ENCODE measurements around the gene TCAP.

Gene TCAP

DNA sequence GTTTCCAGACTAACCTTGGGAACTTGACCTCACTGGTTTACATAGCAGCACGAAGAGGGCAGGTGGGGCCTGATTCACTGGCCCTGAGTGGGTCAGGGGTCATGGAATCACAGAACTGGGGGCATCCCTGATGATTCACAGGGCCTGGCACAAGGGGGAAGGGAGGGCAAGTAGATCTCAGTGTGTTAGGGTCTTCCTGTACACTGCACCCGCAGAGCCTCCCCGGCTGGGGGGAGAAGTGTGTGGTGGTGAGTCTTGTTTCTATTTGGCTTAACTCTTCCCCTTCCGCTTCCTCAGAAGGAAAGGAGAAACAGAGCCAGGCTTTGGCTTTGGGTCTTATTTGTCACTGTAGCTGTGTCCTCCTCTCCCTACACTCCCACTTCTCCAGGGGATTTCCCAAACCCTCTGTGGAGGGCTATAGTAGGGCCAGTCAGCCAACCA, 24.5 kb upstream of the TCAP start:
- no peak for DNase-seq (ENCODE audit: low spot score)
- in situ Hi-C loops (cut with MboI; ENCODE audit: low sequenced_read_pairs, unreplicated experiment), result no loop called here
- TF ChIP-seq, protein P1, sequence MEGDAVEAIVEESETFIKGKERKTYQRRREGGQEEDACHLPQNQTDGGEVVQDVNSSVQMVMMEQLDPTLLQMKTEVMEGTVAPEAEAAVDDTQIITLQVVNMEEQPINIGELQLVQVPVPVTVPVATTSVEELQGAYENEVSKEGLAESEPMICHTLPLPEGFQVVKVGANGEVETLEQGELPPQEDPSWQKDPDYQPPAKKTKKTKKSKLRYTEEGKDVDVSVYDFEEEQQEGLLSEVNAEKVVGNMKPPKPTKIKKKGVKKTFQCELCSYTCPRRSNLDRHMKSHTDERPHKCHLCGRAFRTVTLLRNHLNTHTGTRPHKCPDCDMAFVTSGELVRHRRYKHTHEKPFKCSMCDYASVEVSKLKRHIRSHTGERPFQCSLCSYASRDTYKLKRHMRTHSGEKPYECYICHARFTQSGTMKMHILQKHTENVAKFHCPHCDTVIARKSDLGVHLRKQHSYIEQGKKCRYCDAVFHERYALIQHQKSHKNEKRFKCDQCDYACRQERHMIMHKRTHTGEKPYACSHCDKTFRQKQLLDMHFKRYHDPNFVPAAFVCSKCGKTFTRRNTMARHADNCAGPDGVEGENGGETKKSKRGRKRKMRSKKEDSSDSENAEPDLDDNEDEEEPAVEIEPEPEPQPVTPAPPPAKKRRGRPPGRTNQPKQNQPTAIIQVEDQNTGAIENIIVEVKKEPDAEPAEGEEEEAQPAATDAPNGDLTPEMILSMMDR (IDR thresholded peaks at IDR 0.05; ENCODE audit: borderline replicate concordance, control extremely low read depth, extremely low read depth, insufficient read depth, missing control alignments), result no peak

DNA sequence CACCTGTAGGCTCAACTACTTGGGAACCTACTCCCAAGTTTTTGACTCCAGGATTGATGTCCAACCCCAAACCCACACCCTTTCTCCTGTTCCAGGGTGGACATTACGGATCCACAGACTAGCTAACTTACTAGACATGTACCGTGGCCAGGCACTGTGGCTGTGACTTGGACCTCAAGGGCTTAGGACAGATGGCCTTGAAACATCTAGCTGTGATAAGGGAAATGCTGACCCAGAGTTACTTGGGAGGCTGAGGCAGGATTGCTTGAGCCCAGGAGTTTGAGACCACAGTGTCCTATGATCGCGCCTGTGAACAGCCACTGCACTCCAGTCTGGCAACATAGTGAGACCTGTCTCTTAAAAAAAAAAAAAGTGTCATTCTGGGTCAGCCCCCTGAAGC, 24.1 kb upstream of the TCAP start:
- in situ Hi-C loops (cut with MboI; ENCODE audit: low sequenced_read_pairs, unreplicated experiment), result no loop called here
- TF ChIP-seq, protein P1 (IDR thresholded peaks at IDR 0.05; ENCODE audit: borderline replicate concordance, control extremely low read depth, extremely low read depth, insufficient read depth, missing control alignments), result no peak
- DNase-seq (ENCODE audit: low spot score), result no peak

DNA sequence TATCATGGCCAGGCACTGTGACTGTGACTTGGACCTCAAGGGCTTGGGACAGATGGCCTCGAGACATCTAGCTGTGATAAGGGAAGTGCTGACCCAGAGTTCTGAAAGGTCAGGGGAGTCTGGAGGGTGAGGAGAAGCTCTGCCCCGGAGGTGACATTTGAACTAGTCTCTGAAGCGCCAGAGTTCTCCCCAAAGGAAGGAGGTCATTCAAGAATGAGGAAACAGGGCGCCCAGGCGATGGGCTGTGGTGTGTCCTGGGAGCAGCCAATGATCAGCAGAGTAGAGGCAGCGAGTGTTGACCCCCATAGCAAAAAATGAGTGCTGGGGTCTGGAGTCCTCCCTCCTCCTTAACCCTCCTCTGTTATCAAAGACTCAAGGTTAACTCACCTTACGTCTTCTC, 23.3 kb upstream of the TCAP start:
- in situ Hi-C loops (cut with MboI; ENCODE audit: low sequenced_read_pairs, unreplicated experiment), result no loop called here
- DNase-seq (ENCODE audit: low spot score), result no peak
- TF ChIP-seq, protein P1 (IDR thresholded peaks at IDR 0.05; ENCODE audit: borderline replicate concordance, control extremely low read depth, extremely low read depth, insufficient read depth, missing control alignments), result no peak

DNA sequence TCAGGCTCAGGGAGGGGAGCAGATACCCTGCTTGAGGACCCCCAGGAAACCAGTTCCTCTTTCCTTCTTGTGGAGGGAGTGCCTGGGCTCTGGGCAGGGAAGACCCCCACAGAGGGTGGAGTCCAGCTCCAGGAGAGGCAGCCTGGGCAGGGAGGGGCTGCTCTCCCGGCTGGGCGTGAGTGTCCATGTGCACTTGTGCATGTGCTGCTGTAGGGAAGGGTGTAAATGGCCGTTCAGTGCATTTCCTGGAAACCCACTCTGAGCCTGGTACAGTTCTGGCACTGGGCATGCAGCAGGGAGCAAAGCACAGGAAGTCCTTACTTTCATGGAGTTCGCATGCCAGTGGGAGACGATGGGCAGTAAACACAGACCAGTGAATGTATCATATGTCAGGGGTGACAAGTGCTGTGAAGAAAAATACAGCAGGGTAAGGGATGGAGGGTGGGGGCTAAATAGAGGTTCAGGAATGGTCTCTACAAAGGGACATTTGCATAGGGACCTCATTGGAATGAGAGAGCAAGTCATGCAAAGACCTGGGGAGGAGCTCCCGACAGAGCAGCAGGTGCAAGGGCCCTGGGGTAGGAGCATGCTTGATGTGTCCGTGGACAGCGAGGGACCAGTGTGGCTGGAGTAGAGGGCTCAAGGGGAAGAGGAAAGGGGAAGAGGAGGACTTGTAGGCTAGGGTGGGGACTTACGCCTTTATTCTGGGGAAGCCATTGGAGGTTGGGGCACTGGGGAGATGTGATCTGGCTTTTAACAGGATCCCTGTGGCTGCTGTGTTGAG, 22.7 kb upstream of the TCAP start:
- in situ Hi-C loops (cut with MboI; ENCODE audit: low sequenced_read_pairs, unreplicated experiment), result no loop called here
- TF ChIP-seq, protein P1 (IDR thresholded peaks at IDR 0.05; ENCODE audit: borderline replicate concordance, control extremely low read depth, extremely low read depth, insufficient read depth, missing control alignments), result no peak
- DNase-seq (ENCODE audit: low spot score), result no peak

DNA sequence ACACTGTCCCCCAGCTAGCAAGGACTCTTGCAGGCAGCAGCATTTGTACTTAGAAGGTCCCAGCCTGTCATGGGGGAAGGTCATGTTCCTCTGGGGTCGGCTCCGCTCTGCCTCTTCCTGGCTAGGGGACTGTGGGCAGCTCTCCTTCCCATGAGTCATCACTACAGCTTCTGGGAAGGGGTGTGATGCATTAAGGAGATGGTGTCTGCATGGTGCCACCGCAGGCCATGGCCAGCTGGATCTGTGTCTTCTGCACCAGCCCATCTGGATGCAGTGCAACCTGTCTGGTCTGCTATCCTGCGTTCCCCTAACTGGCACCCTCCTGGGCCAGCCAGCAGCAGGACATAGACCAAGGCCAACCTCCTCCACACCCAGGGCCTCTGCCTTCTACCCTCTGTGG, 21.9 kb upstream of the TCAP start:
- TF ChIP-seq, protein P1 (IDR thresholded peaks at IDR 0.05; ENCODE audit: borderline replicate concordance, control extremely low read depth, extremely low read depth, insufficient read depth, missing control alignments), result no peak
- in situ Hi-C loops (cut with MboI; ENCODE audit: low sequenced_read_pairs, unreplicated experiment), result no loop called here
- no peak for DNase-seq (ENCODE audit: low spot score)

DNA sequence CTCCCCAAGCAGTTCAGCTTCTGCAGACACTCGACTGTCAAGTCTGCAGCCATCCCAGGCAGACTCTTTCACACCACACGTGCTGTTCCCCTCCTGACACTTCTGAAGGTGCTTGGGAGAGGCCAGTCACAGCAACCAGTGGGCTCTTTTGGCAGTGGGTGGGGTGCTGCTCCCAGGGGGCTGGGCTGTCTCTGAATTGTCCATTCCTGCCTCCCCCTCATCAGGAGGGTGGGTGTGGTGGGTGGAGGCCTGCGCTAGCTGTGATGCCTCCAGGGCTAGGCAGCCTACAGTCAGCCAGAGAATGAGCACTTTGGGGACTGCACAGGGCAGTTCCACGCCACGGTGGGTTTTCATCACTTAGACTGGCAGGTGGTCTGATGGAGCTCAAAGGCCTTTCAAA, 17.9 kb upstream of the TCAP start:
- in situ Hi-C loops (cut with MboI; ENCODE audit: low sequenced_read_pairs, unreplicated experiment), result no loop called here

More for the DNA sequence above, 17.9 kb upstream of the TCAP start:
- no peak for DNase-seq (ENCODE audit: low spot score)
- TF ChIP-seq, protein P1 (IDR thresholded peaks at IDR 0.05; ENCODE audit: borderline replicate concordance, control extremely low read depth, extremely low read depth, insufficient read depth, missing control alignments), result no peak
